Astrocyte (in vitro differentiated cells and primary cell): Measurements from ENCODE around the gene HIRIP3.

Experiments
- CTCF ChIP-seq: IDR thresholded peaks from 2 replicates; pipeline ENCODE4 v1.5.1; 2011; ENCODE audit warnings: low read depth, mild to moderate bottlenecking, inconsistent platforms, low read length, moderate library complexity; ENCODE audit not compliant: insufficient read depth
- EZH2 ChIP-seq: IDR thresholded peaks from 2 replicates; pipeline ENCODE4 v1.6.1; 2012; ENCODE audit warnings: mild to moderate bottlenecking, low read length, inconsistent platforms; ENCODE audit not compliant: insufficient read depth

GRCh38 chr16:30006659-30007377 is 11.4 kb upstream of the HIRIP3 start:
- TF ChIP-seq CTCF (no peak), EZH2 (no peak)
